HepG2 (cell line): ENCODE data around the gene FGF7. TPM values are rescaled to one million over a fixed set of nuclear protein-coding genes. Genes with fewer than 3 reads are reported as not detected.

ENCODE experiments used
- ATAC-seq: fragments of 200-7000 bp; cut with Tn5 transposase; 3 replicates; pipeline ENCODE4 v1.9.1; 2020; ENCODE audit warnings: mild to moderate bottlenecking, moderate library complexity
- BruUV-seq: library from RNA; stranded (reverse); fragments of 400-500 nt; replicated peaks from 2 replicates; lab custom pipeline; 2021; lab: Mats Ljungman, UMichigan
- CTCF ChIA-PET: fragments of 300-600 bp; formaldehyde crosslinking; extraction: SDS; loops from one replicate; lab custom pipeline; 2021; ENCODE audit warnings: low total read pairs, inconsistent platforms, low intra/inter-chr PET ratio; lab: Yijun Ruan, JAX
- POLR2A ChIA-PET: fragments of 350-600 bp; sonication (Branson Sonifier 250); formaldehyde crosslinking; loops from one replicate; lab custom pipeline; 2020; ENCODE audit warnings: antibody characterized with exemption, inconsistent platforms; lab: Yijun Ruan, JAX
- DNase-seq: peaks from one replicate; pipeline ENCODE4 v3.0.0-alpha.2; 2015; ENCODE audit warnings: low spot score
- FAIRE-seq: peaks from 3 replicates; lab custom pipeline; 2011; peaks lifted over from hg19 to GRCh38; lab: Jason Lieb, UNC
- H2AFZ ChIP-seq: one replicate; pipeline ENCODE4 v1.6.1; 2011; ENCODE audit warnings: low read length, inconsistent platforms
- H3K27ac ChIP-seq: fragments of 300-600 bp; 3 replicates; pipeline ENCODE4 v1.8.0; 2011; ENCODE audit warnings: mixed run types, mild to moderate bottlenecking, mixed read lengths, low read length, inconsistent platforms; ENCODE audit not compliant: insufficient read depth; ENCODE audit errors: extremely low read length
- H3K27me3 ChIP-seq, 2 experiments: fragments of 200-600 bp in 1 of 2; 2 replicates in 1 of 2; 3 replicates in 1 of 2; pipeline versions ENCODE4 v1.6.0 to v1.8.0; 2011; ENCODE audit warnings: low read length in 2 of 2, mild to moderate bottlenecking in 2 of 2, moderate library complexity in 2 of 2, inconsistent platforms in 1 of 2; ENCODE audit not compliant: insufficient read depth in 2 of 2, control insufficient read depth in 1 of 2
- H3K36me3 ChIP-seq, 2 experiments: fragments of 200-600 bp in 1 of 2; replicated peaks in 1 of 2; 2 replicates in 1 of 2; 3 replicates in 1 of 2; pipeline versions ENCODE4 v1.5.1 to v1.8.0; 2011; ENCODE audit warnings: low read length in 2 of 2, inconsistent platforms in 1 of 2; ENCODE audit not compliant: insufficient read depth in 2 of 2, control insufficient read depth in 1 of 2
- H3K4me1 ChIP-seq: 2 replicates; pipeline ENCODE4 v1.5.1; 2012; ENCODE audit warnings: low read length, inconsistent platforms; ENCODE audit not compliant: insufficient read depth
- H3K4me2 ChIP-seq: 2 replicates; pipeline ENCODE4 v1.6.0; 2011; ENCODE audit warnings: low read depth, low read length, inconsistent platforms
- H3K4me3 ChIP-seq, 3 experiments: fragments of 200-600 bp in 1 of 3; sonication (generic), shearing (Covaris generic) in 1 of 3; replicated peaks in 1 of 3; 2 replicates each; pipeline ENCODE4 v1.5.1; 2011 to 2016; ENCODE audit warnings: low read length in 3 of 3, inconsistent platforms in 2 of 3, low read depth in 2 of 3, mild to moderate bottlenecking in 2 of 3, control low read depth in 1 of 3, mixed read lengths in 1 of 3; ENCODE audit not compliant: insufficient read depth in 1 of 3
- H3K79me2 ChIP-seq: one replicate; pipeline ENCODE4 v1.6.1; 2011; ENCODE audit warnings: low read length, inconsistent platforms; ENCODE audit not compliant: insufficient read depth
- H3K9ac ChIP-seq: 2 replicates; pipeline ENCODE4 v1.6.0; 2011; ENCODE audit warnings: mild to moderate bottlenecking, low read depth, low read length, inconsistent platforms; ENCODE audit not compliant: insufficient read depth
- H3K9me3 ChIP-seq: 2 replicates; pipeline ENCODE4 v1.5.1; 2012; ENCODE audit warnings: mild to moderate bottlenecking, low read length
- H4K20me1 ChIP-seq: 2 replicates; pipeline ENCODE4 v1.6.0; 2011; ENCODE audit warnings: inconsistent platforms, mild to moderate bottlenecking, low read length, moderate library complexity; ENCODE audit not compliant: insufficient read depth
- PRPF4 ChIP-seq: fragments of 200-400 bp; formaldehyde crosslinking; IDR thresholded peaks from 2 replicates; pipeline ENCODE4 v1.6.1; 2016; ENCODE audit warnings: low read length, low read depth; ENCODE audit not compliant: poor library complexity, severe bottlenecking
- REPIN1 ChIP-seq: sonication (generic); formaldehyde crosslinking; IDR thresholded peaks from 2 replicates; pipeline ENCODE4 v1.8.0; 2022; ENCODE audit warnings: missing genetic modification reagents, low read depth, mild to moderate bottlenecking, borderline replicate concordance
- YY1 ChIP-seq: IDR thresholded peaks from 2 replicates; pipeline ENCODE4 v1.6.1; 2011; ENCODE audit warnings: low read length, low read depth, moderate library complexity, mild to moderate bottlenecking; ENCODE audit not compliant: insufficient read depth, insufficient replicate concordance
- ZFP37 ChIP-seq: sonication (generic); formaldehyde crosslinking; IDR thresholded peaks from 2 replicates; pipeline ENCODE4 v1.4.0; 2020; ENCODE audit warnings: missing genetic modification reagents, borderline replicate concordance
- ZMAT3 ChIP-seq: sonication (generic); formaldehyde crosslinking; conservative IDR thresholded peaks from 2 replicates; pipeline ENCODE4 v1.7.0; 2021; ENCODE audit warnings: missing genetic modification reagents
- WGBS: methylation state at CpG from one replicate; pipeline ENCODE4 v1.1.6; 2017; ENCODE audit warnings: low lambda C conversion rate; 5-methylcytosine and 5-hydroxymethylcytosine counted together
- in situ Hi-C: cut with HindIII; loops from 2 replicates; pipeline ENCODE4 v1.10.0; 2017; ENCODE audit warnings: low pct_unique_long_range_greater_than_20kb; ENCODE audit not compliant: extremely low pct_ligation_motif_present
- intact Hi-C: fragments of 100-400 bp; cut with micrococcal nuclease; formaldehyde crosslinking; loops from one replicate; pipeline ENCODE4 v1.10.0; 2022; ENCODE audit not compliant: unreplicated experiment
- polyA plus RNA-seq, 8 experiments: library from polyadenylated mRNA; depleted of rRNA in 3 of 8; stranded (reverse) in 7 of 8; unstranded in 1 of 8; fragments of >200 nt; fragmentation: Illumina TruSeq in 4 of 8; extraction: Trizol in 4 of 8; gene quantifications; 2 replicates each; pipeline versions ENCODE4 v1.2.1 to v1.2.3, GENCODE V29; 2011 to 2016; ENCODE audit warnings: low read depth in 4 of 8, missing spikeins in 1 of 8, mixed read lengths in 1 of 8; ENCODE audit not compliant: insufficient read depth in 1 of 8
- total RNA-seq, 5 experiments: library from RNA; depleted of rRNA; stranded (reverse); fragments of >200 nt; fragmentation: Illumina TruSeq; extraction: Trizol; gene quantifications; 2 replicates each; pipeline ENCODE4 v1.2.3, GENCODE V29; 2016; ENCODE audit warnings: low read depth in 1 of 5
- TF ChIP-seq, protein P1 (sequence below): sonication (generic); IDR thresholded peaks from 2 replicates; pipeline ENCODE4 v1.6.1; 2016; ENCODE audit warnings: low read depth, borderline replicate concordance

The FGF7 gene
- total and polyA plus RNA-seq, 2 of the 13 experiments (the other 11 are each of a cell fraction or from before 2014, with no cell fraction given) = not detected

- no peak for TF ChIP-seq PRPF4
- no peak for TF ChIP-seq ZMAT3
Measured at GRCh38 chr15:49441816-49442215, 18.8 kb downstream of the FGF7 start (continued).

- no peaks in the 10 kb centered on the region for H3K79me2 ChIP-seq
- in situ Hi-C loops (no loop called here), intact Hi-C loops (no loop called here)
- no peak overlapping the region for H2AFZ ChIP-seq
- WGBS = 2% methylated on average over 1 of the region's 1 CpG
- ChIA-PET POLR2A (no interaction called here), CTCF (no interaction called here)
- H4K20me1 ChIP-seq = no peaks in the 10 kb centered on the region
- no peak for TF ChIP-seq YY1
- TF ChIP-seq, protein P1, sequence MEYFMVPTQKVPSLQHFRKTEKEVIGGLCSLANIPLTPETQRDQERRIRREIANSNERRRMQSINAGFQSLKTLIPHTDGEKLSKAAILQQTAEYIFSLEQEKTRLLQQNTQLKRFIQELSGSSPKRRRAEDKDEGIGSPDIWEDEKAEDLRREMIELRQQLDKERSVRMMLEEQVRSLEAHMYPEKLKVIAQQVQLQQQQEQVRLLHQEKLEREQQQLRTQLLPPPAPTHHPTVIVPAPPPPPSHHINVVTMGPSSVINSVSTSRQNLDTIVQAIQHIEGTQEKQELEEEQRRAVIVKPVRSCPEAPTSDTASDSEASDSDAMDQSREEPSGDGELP = no peak
- H3K9me3 ChIP-seq = no peaks in the 10 kb centered on the region
- no peak for ATAC-seq
- H3K27me3 ChIP-seq = no peaks in the 10 kb centered on the region; a peak in 1 of 5 replicates
- no peaks in the 10 kb centered on the region for H3K36me3 ChIP-seq
- no TSS peak for BruUV-seq
- H3K27ac ChIP-seq = no peak overlapping the region
- no peak for FAIRE-seq
- H3K4me1 ChIP-seq = no peaks in the 10 kb centered on the region
- H3K4me3 ChIP-seq = no peak overlapping the region
- no peak overlapping the region for H3K9ac ChIP-seq
- H3K4me2 ChIP-seq = no peak overlapping the region
- no peak for DNase-seq
Measured at GRCh38 chr15:49452595-49452994, 29.6 kb downstream of the FGF7 start.

GRCh38 chr15:49456166-49456565, 33.1 kb downstream of the FGF7 start:
- Histone ChIP-seq H4K20me1 (no peaks in the 10 kb centered on the region), H2AFZ (no peak overlapping the region), H3K27me3 (no peaks in the 10 kb centered on the region; a peak in 1 of 5 replicates), H3K9ac (no peak overlapping the region), H3K79me2 (no peaks in the 10 kb centered on the region), H3K4me1 (no peaks in the 10 kb centered on the region), H3K27ac (no peak overlapping the region), H3K4me3 (no peak overlapping the region), H3K9me3 (no peaks in the 10 kb centered on the region), H3K4me2 (no peak overlapping the region), H3K36me3 (no peaks in the 10 kb centered on the region)
- DNase-seq (no peak), ATAC-seq (no peak), FAIRE-seq (no peak)
- intact Hi-C loops (no loop called here), in situ Hi-C loops (no loop called here)
- TF ChIP-seq REPIN1 (CRISPR knock-in tag) (no peak), ZFP37 (CRISPR knock-in tag) (no peak)
- BruUV-seq = no TSS peak
- ChIA-PET POLR2A (no interaction called here), CTCF (no interaction called here)
